K562 (cell line): ENCODE data around the gene NMNAT2. TPM values are rescaled to one million over a fixed set of nuclear protein-coding genes. Genes with fewer than 3 reads are reported as not detected.

ENCODE experiments used
- ATAC-seq: fragments of 200-7000 bp; cut with Tn5 transposase; 3 replicates; pipeline ENCODE4 v1.9.1; 2020; ENCODE audit warnings: moderate library complexity
- BruUV-seq: library from RNA; stranded (reverse); fragments of 400-500 nt; replicated peaks from 2 replicates; lab custom pipeline; 2021; lab: Mats Ljungman, UMichigan
- CTCF ChIA-PET: fragments of 300-600 bp; formaldehyde crosslinking; extraction: SDS; loops from one replicate; lab custom pipeline; 2021; ENCODE audit warnings: low intra/inter-chr PET ratio; lab: Yijun Ruan, JAX
- POLR2A ChIA-PET: fragments of 300-600, 350-650 bp; sonication (Branson Sonifier 250); formaldehyde crosslinking; extraction: SDS; loops from one replicate; lab custom pipeline; 2021; ENCODE audit warnings: antibody characterized with exemption, inconsistent platforms; lab: Yijun Ruan, JAX
- DNase-seq, 4 experiments: peaks; one replicate each; pipeline versions ENCODE4 v3.0.0 to v3.0.0-alpha.2; 2011 to 2018; ENCODE audit warnings: low spot score in 3 of 4, mixed read lengths in 3 of 4; ENCODE audit errors: extremely low read depth in 1 of 4
- FAIRE-seq: peaks from 2 replicates; lab custom pipeline; 2011; peaks lifted over from hg19 to GRCh38; lab: Jason Lieb, UNC
- H2AFZ ChIP-seq: 2 replicates; pipeline ENCODE4 v1.6.0; 2011; ENCODE audit warnings: low read depth, low read length, control low read depth, inconsistent platforms
- H3K27ac ChIP-seq: fragments of 200-600 bp; 3 replicates; pipeline ENCODE4 v1.8.0; 2011; ENCODE audit warnings: low read depth, mild to moderate bottlenecking, control low read depth, inconsistent platforms, low read length, moderate library complexity, mixed read lengths; ENCODE audit errors: extremely low read depth
- H3K27me3 ChIP-seq, 2 experiments: fragments of 300-600 bp in 1 of 2; 2 replicates in 1 of 2; 3 replicates in 1 of 2; pipeline versions ENCODE4 v1.6.0 to v1.8.0; 2011; ENCODE audit warnings: inconsistent platforms in 2 of 2, low read length in 2 of 2, mild to moderate bottlenecking in 1 of 2, mixed read lengths in 1 of 2, moderate library complexity in 1 of 2; ENCODE audit not compliant: control insufficient read depth in 2 of 2, insufficient read depth in 2 of 2
- H3K36me3 ChIP-seq: fragments of 300-600 bp; 3 replicates; pipeline ENCODE4 v1.8.0; 2011; ENCODE audit warnings: mild to moderate bottlenecking, low read length, inconsistent platforms; ENCODE audit not compliant: control insufficient read depth, insufficient read depth
- H3K4me1 ChIP-seq, 2 experiments: fragments of 200-600 bp in 1 of 2; replicated peaks in 1 of 2; 2 replicates in 1 of 2; 3 replicates in 1 of 2; pipeline versions ENCODE4 v1.5.1 to v1.8.0; 2011; ENCODE audit warnings: inconsistent platforms in 2 of 2, low read length in 2 of 2, mild to moderate bottlenecking in 1 of 2, mixed read lengths in 1 of 2, moderate library complexity in 1 of 2; ENCODE audit not compliant: control insufficient read depth in 2 of 2, insufficient read depth in 2 of 2
- H3K4me2 ChIP-seq: 2 replicates; pipeline ENCODE4 v1.6.1; 2011; ENCODE audit warnings: low read length, control low read depth, inconsistent platforms, mixed read lengths; ENCODE audit not compliant: insufficient read depth
- H3K4me3 ChIP-seq: fragments of 200-600 bp; sonication (generic), shearing (Covaris generic); 2 replicates; pipeline ENCODE4 v1.5.1; 2016; ENCODE audit warnings: control low read depth, inconsistent platforms
- H3K79me2 ChIP-seq: fragments of 200-600 bp; 3 replicates; pipeline ENCODE4 v1.8.0; 2011; ENCODE audit warnings: low read length, inconsistent platforms; ENCODE audit not compliant: control insufficient read depth, insufficient read depth
- H3K9ac ChIP-seq, 2 experiments: 2 replicates each; pipeline versions ENCODE4 v1.6.0 to v1.6.1; 2011; ENCODE audit warnings: low read depth in 2 of 2, low read length in 2 of 2, control low read depth in 1 of 2, inconsistent platforms in 1 of 2, mild to moderate bottlenecking in 1 of 2, mixed read lengths in 1 of 2; ENCODE audit not compliant: insufficient read depth in 1 of 2
- H3K9me1 ChIP-seq: one replicate; pipeline ENCODE4 v1.6.0; 2011; ENCODE audit warnings: inconsistent platforms, mild to moderate bottlenecking, low read length, moderate library complexity; ENCODE audit not compliant: control insufficient read depth, insufficient read depth
- H3K9me3 ChIP-seq: replicated peaks from 2 replicates; pipeline ENCODE4 v1.5.1; 2011; ENCODE audit warnings: low read depth, low read length, inconsistent platforms; ENCODE audit not compliant: control insufficient read depth, insufficient read depth
- H4K20me1 ChIP-seq: replicated peaks from 2 replicates; pipeline ENCODE4 v1.6.1; 2011; ENCODE audit warnings: low read length, inconsistent platforms, mixed read lengths; ENCODE audit not compliant: control insufficient read depth, insufficient read depth
- CBFA2T2 ChIP-seq: fragments of 450-650 bp; conservative IDR thresholded peaks from 2 replicates; pipeline ENCODE4 v1.6.1; 2017; ENCODE audit warnings: mild to moderate bottlenecking
- CHD2 ChIP-seq: IDR thresholded peaks from 2 replicates; pipeline ENCODE4 v1.6.1; 2011; ENCODE audit warnings: low read depth, low read length
- ELF4 ChIP-seq: fragments of 450-650 bp; formaldehyde crosslinking; IDR thresholded peaks from 2 replicates; pipeline ENCODE4 v1.4.0; 2022; ENCODE audit warnings: missing genetic modification characterization
- NONO ChIP-seq, 2 experiments: fragments of 200-400 bp in 1 of 2; fragments of 450-650 bp in 1 of 2; formaldehyde crosslinking in 1 of 2; IDR thresholded peaks; 2 replicates each; pipeline ENCODE4 v1.6.1; 2017; ENCODE audit warnings: low read depth in 2 of 2, mild to moderate bottlenecking in 2 of 2, moderate library complexity in 2 of 2, low read length in 1 of 2
- NR1H2 ChIP-seq: sonication (generic); formaldehyde crosslinking; IDR thresholded peaks from 2 replicates; pipeline ENCODE4 v1.4.0; 2020; ENCODE audit warnings: mild to moderate bottlenecking, missing genetic modification reagents
- PHTF2 ChIP-seq: fragments of 250-450 bp; sonication (Bioruptor Pico); IDR thresholded peaks from 2 replicates; pipeline ENCODE4 v1.5.0; 2021; ENCODE audit warnings: mild to moderate bottlenecking
- SUPT5H ChIP-seq: fragments of 450-650 bp; IDR thresholded peaks from 2 replicates; pipeline ENCODE4 v1.6.1; 2016
- ZNF696 ChIP-seq: fragments of 250-450 bp; sonication (Bioruptor Pico); conservative IDR thresholded peaks from 2 replicates; pipeline ENCODE4 v1.4.0; 2020; ENCODE audit warnings: mild to moderate bottlenecking, moderate library complexity
- WGBS: fragments of 100-300 bp; shearing (Covaris generic); methylation state at CpG from one replicate; pipeline ENCODE4 v1.1.6; 2016; ENCODE audit warnings: low coverage, mixed read lengths; ENCODE audit not compliant: insufficient coverage; ENCODE audit errors: missing lambda C conversion rate; 5-methylcytosine and 5-hydroxymethylcytosine counted together
- in situ Hi-C: fragments of 300-500 bp; cut with MboI; formaldehyde crosslinking; loops from 4 replicates; pipeline ENCODE4 v1.15.0; 2018; ENCODE audit warnings: inconsistent platforms, mixed read lengths
- intact Hi-C: fragments of 100-400 bp; cut with micrococcal nuclease; formaldehyde crosslinking; loops from 2 replicates; pipeline ENCODE4 v1.14.2; 2022
- polyA plus RNA-seq, 8 experiments: library from polyadenylated mRNA; depleted of rRNA in 4 of 8; stranded (reverse) in 5 of 8; unstranded in 3 of 8; fragments of >200 nt; fragmentation: Nextera tagmentation in 2 of 8; fragmentation: Illumina TruSeq in 1 of 8; extraction: Ambion mirVana in 2 of 8; extraction: Trizol in 1 of 8; gene quantifications; 2 replicates each; pipeline versions ENCODE4 v1.2.1 to v1.2.3, GENCODE V29; 2011 to 2014; ENCODE audit warnings: inconsistent platforms in 1 of 8, missing spikeins in 1 of 8
- total RNA-seq, 7 experiments: library from RNA; depleted of rRNA in 6 of 7; stranded (reverse); fragments of >200 nt in 6 of 7; fragmentation: Illumina TruSeq in 2 of 7; extraction: Trizol in 2 of 7; gene quantifications; 2 replicates each; pipeline versions ENCODE4 v1.2.1 to v1.2.3, GENCODE V29; 2011 to 2021; ENCODE audit warnings: low replicate concordance in 1 of 7
- TF ChIP-seq, protein P1 (sequence below): fragments of 250-450 bp; sonication (Bioruptor Pico); IDR thresholded peaks from 2 replicates; pipeline ENCODE4 v1.9.0; 2021; ENCODE audit warnings: mild to moderate bottlenecking, inconsistent platforms

NMNAT2 gene
- total and polyA plus RNA-seq, 9 of the 15 experiments (the other 6 are each of a cell fraction or from before 2014, with no cell fraction given) = not detected

DNA sequence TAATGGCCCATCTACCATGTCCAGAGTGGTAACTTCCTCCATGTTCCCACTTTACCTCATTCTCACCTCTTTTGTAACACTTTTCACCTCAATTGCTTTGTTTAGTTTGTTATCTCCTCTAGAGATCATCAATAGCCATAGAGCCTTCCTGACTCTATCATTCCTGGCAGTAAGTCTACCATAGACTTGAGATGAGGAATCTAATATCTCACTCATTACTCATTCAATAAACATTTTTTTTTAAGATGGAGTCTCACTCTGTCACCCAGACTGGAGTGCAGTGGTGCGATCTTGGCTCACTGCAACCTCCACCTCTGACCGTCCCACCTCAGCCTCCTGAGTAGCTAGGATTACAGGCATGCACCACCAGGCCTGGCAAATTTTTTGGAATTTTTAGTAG is 7.1 kb downstream of the NMNAT2 start:
- H3K9ac ChIP-seq = no peak overlapping the region
- no peak overlapping the region for H2AFZ ChIP-seq
- H3K4me1 ChIP-seq = no peaks in the 10 kb centered on the region
- WGBS = 3% methylated on average over 2 of the region's 2 CpGs
- ChIA-PET CTCF (no interaction called here), POLR2A (no interaction called here)
- DNase-seq (no peak), FAIRE-seq (no peak), ATAC-seq (no peak)
- H3K9me3 ChIP-seq = no peaks in the 10 kb centered on the region
- H3K36me3 ChIP-seq = no peaks in the 10 kb centered on the region; the same call in 2 of the 3 replicates
- TF ChIP-seq NONO (IDR thresholded peaks at IDR 0.05; ENCODE audit: low read depth in 2 of 2, low read length in 1 of 2) (no peak), CHD2 (no peak), ELF4 (no peak), PHTF2 (CRISPR knock-in tag) (no peak), ZNF696 (CRISPR knock-in tag) (no peak), SUPT5H (no peak), CBFA2T2 (no peak), NR1H2 (CRISPR knock-in tag) (no peak)
- TF ChIP-seq, protein P1, sequence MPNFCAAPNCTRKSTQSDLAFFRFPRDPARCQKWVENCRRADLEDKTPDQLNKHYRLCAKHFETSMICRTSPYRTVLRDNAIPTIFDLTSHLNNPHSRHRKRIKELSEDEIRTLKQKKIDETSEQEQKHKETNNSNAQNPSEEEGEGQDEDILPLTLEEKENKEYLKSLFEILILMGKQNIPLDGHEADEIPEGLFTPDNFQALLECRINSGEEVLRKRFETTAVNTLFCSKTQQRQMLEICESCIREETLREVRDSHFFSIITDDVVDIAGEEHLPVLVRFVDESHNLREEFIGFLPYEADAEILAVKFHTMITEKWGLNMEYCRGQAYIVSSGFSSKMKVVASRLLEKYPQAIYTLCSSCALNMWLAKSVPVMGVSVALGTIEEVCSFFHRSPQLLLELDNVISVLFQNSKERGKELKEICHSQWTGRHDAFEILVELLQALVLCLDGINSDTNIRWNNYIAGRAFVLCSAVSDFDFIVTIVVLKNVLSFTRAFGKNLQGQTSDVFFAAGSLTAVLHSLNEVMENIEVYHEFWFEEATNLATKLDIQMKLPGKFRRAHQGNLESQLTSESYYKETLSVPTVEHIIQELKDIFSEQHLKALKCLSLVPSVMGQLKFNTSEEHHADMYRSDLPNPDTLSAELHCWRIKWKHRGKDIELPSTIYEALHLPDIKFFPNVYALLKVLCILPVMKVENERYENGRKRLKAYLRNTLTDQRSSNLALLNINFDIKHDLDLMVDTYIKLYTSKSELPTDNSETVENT = no peak
- H3K4me3 ChIP-seq = no peak overlapping the region
- H3K9me1 ChIP-seq = no peaks in the 10 kb centered on the region
- in situ Hi-C loops (no loop called here), intact Hi-C loops (no loop called here)
- BruUV-seq = no TSS peak
- H3K27ac ChIP-seq = no peak overlapping the region
- H3K27me3 ChIP-seq = peaks cover 0 to 8% of the 10 kb centered on the region in 2 experiments; a peak in 3 of 5 replicates
- no peaks in the 10 kb centered on the region for H3K79me2 ChIP-seq
- H3K4me2 ChIP-seq = no peak overlapping the region
- no peaks in the 10 kb centered on the region for H4K20me1 ChIP-seq
